ENCODE measurements around the gene MYO1D.

DNA sequence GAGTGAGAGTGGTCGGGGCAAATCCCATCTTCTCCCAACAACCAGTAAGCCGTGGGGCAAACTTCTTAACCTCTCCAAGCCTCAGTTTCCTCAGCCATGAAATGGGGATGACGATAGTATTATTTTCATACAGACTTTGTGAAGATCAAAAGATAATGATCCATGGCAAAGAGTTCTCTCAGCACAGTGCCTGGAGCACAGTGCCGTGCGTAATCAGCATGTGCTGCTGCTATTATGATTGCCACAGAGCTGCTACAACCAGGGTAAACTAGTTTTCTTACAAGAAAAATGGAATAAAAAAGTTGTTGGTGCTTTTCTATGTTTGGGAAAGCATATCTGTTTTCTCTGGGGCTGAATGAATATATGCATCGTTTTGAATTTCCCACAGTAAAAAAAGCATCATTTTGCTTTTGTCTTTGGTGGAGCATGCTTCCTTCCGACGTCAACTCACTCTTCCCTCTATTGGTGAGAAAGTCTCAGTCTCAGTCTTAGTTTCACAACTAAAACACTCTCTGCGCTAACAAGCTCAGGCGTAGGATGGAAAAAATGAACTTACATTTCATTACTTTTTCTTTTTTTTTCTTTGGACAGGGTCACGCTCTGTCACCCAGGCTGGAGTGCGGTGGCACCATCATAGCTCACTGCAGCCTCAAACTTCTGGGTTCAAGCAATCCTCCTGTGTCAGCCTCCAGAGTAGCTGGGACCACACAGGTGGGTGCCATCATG lies 352.9 kb downstream of the MYO1D start:
- TF ChIP-seq, protein P1, sequence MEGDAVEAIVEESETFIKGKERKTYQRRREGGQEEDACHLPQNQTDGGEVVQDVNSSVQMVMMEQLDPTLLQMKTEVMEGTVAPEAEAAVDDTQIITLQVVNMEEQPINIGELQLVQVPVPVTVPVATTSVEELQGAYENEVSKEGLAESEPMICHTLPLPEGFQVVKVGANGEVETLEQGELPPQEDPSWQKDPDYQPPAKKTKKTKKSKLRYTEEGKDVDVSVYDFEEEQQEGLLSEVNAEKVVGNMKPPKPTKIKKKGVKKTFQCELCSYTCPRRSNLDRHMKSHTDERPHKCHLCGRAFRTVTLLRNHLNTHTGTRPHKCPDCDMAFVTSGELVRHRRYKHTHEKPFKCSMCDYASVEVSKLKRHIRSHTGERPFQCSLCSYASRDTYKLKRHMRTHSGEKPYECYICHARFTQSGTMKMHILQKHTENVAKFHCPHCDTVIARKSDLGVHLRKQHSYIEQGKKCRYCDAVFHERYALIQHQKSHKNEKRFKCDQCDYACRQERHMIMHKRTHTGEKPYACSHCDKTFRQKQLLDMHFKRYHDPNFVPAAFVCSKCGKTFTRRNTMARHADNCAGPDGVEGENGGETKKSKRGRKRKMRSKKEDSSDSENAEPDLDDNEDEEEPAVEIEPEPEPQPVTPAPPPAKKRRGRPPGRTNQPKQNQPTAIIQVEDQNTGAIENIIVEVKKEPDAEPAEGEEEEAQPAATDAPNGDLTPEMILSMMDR (IDR thresholded peaks at IDR 0.05): no peak
- no peak for TF ChIP-seq POLR2AphosphoS5 (IDR thresholded peaks at IDR 0.05)
- TF ChIP-seq POLR2A (IDR thresholded peaks at IDR 0.05): no peak
- TF ChIP-seq EP300 (IDR thresholded peaks at IDR 0.05): no peak
